HCT116 (cell line): Measurements from ENCODE around the gene LSM10. TPM values are rescaled to one million over a fixed set of nuclear protein-coding genes. Genes with fewer than 3 reads are reported as not detected.

Experiments used
- ATAC-seq: fragments of 200-7000 bp; cut with Tn5 transposase; 2 replicates; pipeline ENCODE4 v1.9.1; 2020; ENCODE audit warnings: mild to moderate bottlenecking, moderate library complexity
- BruUV-seq: library from RNA; stranded (reverse); fragments of 400-500 nt; replicated peaks from 2 replicates; lab custom pipeline; 2021; lab: Mats Ljungman, UMichigan
- CTCF ChIA-PET: fragments of 300-600 bp; sonication (Branson Sonifier 250); formaldehyde crosslinking; loops from one replicate; lab custom pipeline; 2021; ENCODE audit warnings: antibody characterized with exemption; lab: Charles Lee
- POLR2A ChIA-PET: fragments of 300-600, 350-600 bp; sonication (Branson Sonifier 250); formaldehyde crosslinking; loops from one replicate; lab custom pipeline; 2021; ENCODE audit warnings: antibody characterized with exemption; lab: Charles Lee
- RAD21 ChIA-PET, 2 experiments: fragments of 300-600 bp; sonication (Branson Sonifier 250); formaldehyde crosslinking; loops; one replicate each; lab custom pipeline; 2023; ENCODE audit warnings: low total read pairs in 2 of 2; ENCODE audit not compliant: uncharacterized antibody in 2 of 2, unreplicated experiment in 2 of 2, low non-redundant PET in 1 of 2; lab: Charles Lee
- DNase-seq: peaks from one replicate; pipeline ENCODE4 v3.0.0-alpha.2; 2010; ENCODE audit warnings: low read depth, low spot score
- H2AFZ ChIP-seq: fragments of 200-600 bp; shearing (Covaris generic), sonication (generic); 2 replicates; pipeline ENCODE4 v1.6.1; 2017; ENCODE audit warnings: low read depth, mixed run types, mixed read lengths, antibody characterized with exemption, low read length; ENCODE audit not compliant: poor library complexity, severe bottlenecking
- H3K27ac ChIP-seq: 2 replicates; pipeline ENCODE4 v1.5.1; 2012; ENCODE audit warnings: low read depth, low read length
- H3K27me3 ChIP-seq: fragments of 200-600 bp; sonication (generic); 2 replicates; pipeline ENCODE4 v1.6.1; 2016; ENCODE audit warnings: mixed run types, low read length, mixed read lengths; ENCODE audit not compliant: insufficient read depth
- H3K36me3 ChIP-seq, 2 experiments: fragments of 200-500 bp in 1 of 2; fragments of 200-600 bp in 1 of 2; sonication (Bioruptor generic) in 1 of 2; sonication (generic) in 1 of 2; 2 replicates each; pipeline versions ENCODE4 v1.5.1 to v1.6.1; 2014 to 2016; ENCODE audit warnings: low read length in 2 of 2, inconsistent platforms in 1 of 2, mixed read lengths in 1 of 2, mixed run types in 1 of 2; ENCODE audit not compliant: insufficient read depth in 2 of 2, control insufficient read depth in 1 of 2
- H3K4me1 ChIP-seq, 2 experiments: fragments of 200-600 bp in 1 of 2; sonication (generic) in 1 of 2; 2 replicates each; pipeline versions ENCODE4 v1.5.1 to v1.6.1; 2012 to 2017; ENCODE audit warnings: low read length in 2 of 2, inconsistent platforms in 1 of 2, mild to moderate bottlenecking in 1 of 2, mixed read lengths in 1 of 2, mixed run types in 1 of 2, moderate library complexity in 1 of 2; ENCODE audit not compliant: insufficient read depth in 2 of 2, control insufficient read depth in 1 of 2
- H3K4me2 ChIP-seq: fragments of 200-600 bp; sonication (generic); 2 replicates; pipeline ENCODE4 v1.6.1; 2017; ENCODE audit warnings: mixed run types, low read length, mixed read lengths
- H3K4me3 ChIP-seq, 2 experiments: fragments of 200-600 bp in 1 of 2; sonication (generic) in 1 of 2; replicated peaks in 1 of 2; 2 replicates each; pipeline ENCODE4 v1.5.1; 2011 to 2016; ENCODE audit warnings: low read length in 2 of 2, control low read depth in 1 of 2, low read depth in 1 of 2, mild to moderate bottlenecking in 1 of 2, mixed read lengths in 1 of 2, mixed run types in 1 of 2
- H3K79me2 ChIP-seq: fragments of 200-600 bp; sonication (generic); 2 replicates; pipeline ENCODE4 v1.6.1; 2017; ENCODE audit warnings: mild to moderate bottlenecking, mixed run types, low read length, moderate library complexity, mixed read lengths; ENCODE audit not compliant: insufficient read depth
- H3K9ac ChIP-seq: fragments of 200-600 bp; sonication (generic); 2 replicates; pipeline ENCODE4 v1.6.1; 2016; ENCODE audit warnings: low read length, mixed read lengths
- H3K9me2 ChIP-seq: fragments of 200-600 bp; sonication (generic), shearing (Covaris generic); 2 replicates; pipeline ENCODE4 v1.6.1; 2017; ENCODE audit warnings: mixed run types, mild to moderate bottlenecking, moderate library complexity; ENCODE audit not compliant: insufficient read depth
- H3K9me3 ChIP-seq, 2 experiments: fragments of 200-500 bp in 1 of 2; fragments of 200-600 bp in 1 of 2; sonication (Bioruptor generic) in 1 of 2; sonication (generic) in 1 of 2; 2 replicates each; pipeline ENCODE4 v1.6.1; 2014 to 2017; ENCODE audit warnings: low read length in 2 of 2, mixed read lengths in 2 of 2, inconsistent platforms in 1 of 2, low read depth in 1 of 2, mild to moderate bottlenecking in 1 of 2, mixed run types in 1 of 2, moderate library complexity in 1 of 2; ENCODE audit not compliant: control insufficient read depth in 1 of 2, insufficient read depth in 1 of 2
- H4K20me1 ChIP-seq: fragments of 200-600 bp; sonication (generic), shearing (Covaris generic); 2 replicates; pipeline ENCODE4 v1.6.1; 2017; ENCODE audit warnings: mixed run types, mild to moderate bottlenecking, moderate library complexity; ENCODE audit not compliant: insufficient read depth
- CBX3 ChIP-seq: IDR thresholded peaks from 2 replicates; pipeline ENCODE4 v1.6.1; 2012; ENCODE audit warnings: low read depth
- CEBPB ChIP-seq: IDR thresholded peaks from 2 replicates; pipeline ENCODE4 v1.6.1; 2012; ENCODE audit warnings: low read depth
- EGR1 ChIP-seq: IDR thresholded peaks from 2 replicates; pipeline ENCODE4 v1.6.1; 2012; ENCODE audit warnings: low read depth
- EZH2phosphoT487 ChIP-seq: fragments of 200-600 bp; IDR thresholded peaks from 2 replicates; pipeline ENCODE4 v1.6.1; 2018; ENCODE audit warnings: antibody characterized with exemption, borderline replicate concordance
- FOSL1 ChIP-seq: IDR thresholded peaks from 2 replicates; pipeline ENCODE4 v1.6.1; 2012; ENCODE audit warnings: low read depth
- POLR2A ChIP-seq: IDR thresholded peaks from 2 replicates; pipeline ENCODE4 v1.7.0; 2011; ENCODE audit warnings: borderline replicate concordance; ENCODE audit not compliant: insufficient read depth, insufficient read length; ENCODE audit errors: extremely low read depth
- POLR2AphosphoS5 ChIP-seq: IDR thresholded peaks from 2 replicates; pipeline ENCODE4 v1.6.1; 2011; ENCODE audit warnings: mild to moderate bottlenecking, low read depth, low read length, moderate library complexity
- RAD21 ChIP-seq: IDR thresholded peaks from 2 replicates; pipeline ENCODE4 v1.6.1; 2012; ENCODE audit warnings: low read depth, mild to moderate bottlenecking
- SIN3A ChIP-seq: IDR thresholded peaks from 2 replicates; pipeline ENCODE4 v1.6.1; 2012; ENCODE audit warnings: low read depth
- SP1 ChIP-seq: IDR thresholded peaks from 2 replicates; pipeline ENCODE4 v1.6.1; 2012; ENCODE audit warnings: low read depth
- SRF ChIP-seq: IDR thresholded peaks from 2 replicates; pipeline ENCODE4 v1.6.1; 2012; ENCODE audit warnings: low read depth
- ZFX ChIP-seq: fragments of 450-650 bp; IDR thresholded peaks from 2 replicates; pipeline ENCODE4 v1.6.1; 2017
- ZNF274 ChIP-seq: fragments of 200-500 bp; sonication (Bioruptor generic); IDR thresholded peaks from 2 replicates; pipeline ENCODE4 v1.6.1; 2014; ENCODE audit warnings: mild to moderate bottlenecking, low read depth, low read length, inconsistent platforms
- intact Hi-C: fragments of 100-400 bp; cut with micrococcal nuclease; formaldehyde crosslinking; loops from 2 replicates; pipeline ENCODE4 v1.10.0; 2022
- total RNA-seq: library from RNA; stranded (reverse); gene quantifications from one replicate; pipeline ENCODE4 v1.2.1, GENCODE V29; 2021; ENCODE audit not compliant: unreplicated experiment
- TF ChIP-seq, protein P1 (sequence below): IDR thresholded peaks from 2 replicates; pipeline ENCODE4 v1.6.1; 2011; ENCODE audit warnings: mild to moderate bottlenecking, low read length, moderate library complexity; ENCODE audit not compliant: insufficient replicate concordance; ENCODE audit errors: extremely low read depth
- TF ChIP-seq, protein P2 (sequence below), 3 experiments: fragments of 200-600 bp in 1 of 3; sonication (generic) in 1 of 3; IDR thresholded peaks in 2 of 3; conservative IDR thresholded peaks in 1 of 3; 2 replicates each; pipeline ENCODE4 v1.5.1; 2012 to 2017; ENCODE audit warnings: low read depth in 2 of 3, low read length in 2 of 3, antibody characterized with exemption in 1 of 3, borderline replicate concordance in 1 of 3, control low read depth in 1 of 3, mild to moderate bottlenecking in 1 of 3, mixed read lengths in 1 of 3, mixed run types in 1 of 3, moderate library complexity in 1 of 3; ENCODE audit not compliant: insufficient read depth in 1 of 3

LSM10 gene
- total RNA-seq, 1 experiment from 2014 or later = 49.5 TPM

DNA sequence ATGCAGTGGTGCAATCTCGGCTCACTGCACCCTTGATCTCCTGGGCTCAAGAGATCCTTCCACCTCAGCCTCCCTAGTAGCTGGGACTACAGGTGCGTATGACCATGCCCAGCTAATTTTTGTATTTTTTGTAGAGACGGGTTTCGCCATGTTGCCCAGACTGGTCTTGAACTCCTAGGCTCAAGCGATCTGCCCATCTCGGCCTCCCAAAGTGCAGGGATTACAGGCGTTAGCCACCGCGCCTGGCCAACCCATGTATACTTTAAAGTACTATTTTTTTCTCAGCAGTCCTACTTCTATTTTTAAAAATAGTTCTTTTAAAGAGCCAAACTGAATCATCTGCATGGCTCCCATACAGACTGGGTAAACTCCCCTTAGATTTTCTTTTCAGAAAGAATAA, 15.5 kb downstream of the LSM10 start (continued):
- no peak for TF ChIP-seq EZH2phosphoT487
- no peak for TF ChIP-seq FOSL1
- no peak for TF ChIP-seq CEBPB
- TF ChIP-seq ZNF274 = no peak
- TF ChIP-seq ZFX = no peak
- TF ChIP-seq POLR2A = no peak
- TF ChIP-seq POLR2AphosphoS5 = no peak
- TF ChIP-seq SRF = no peak

DNA sequence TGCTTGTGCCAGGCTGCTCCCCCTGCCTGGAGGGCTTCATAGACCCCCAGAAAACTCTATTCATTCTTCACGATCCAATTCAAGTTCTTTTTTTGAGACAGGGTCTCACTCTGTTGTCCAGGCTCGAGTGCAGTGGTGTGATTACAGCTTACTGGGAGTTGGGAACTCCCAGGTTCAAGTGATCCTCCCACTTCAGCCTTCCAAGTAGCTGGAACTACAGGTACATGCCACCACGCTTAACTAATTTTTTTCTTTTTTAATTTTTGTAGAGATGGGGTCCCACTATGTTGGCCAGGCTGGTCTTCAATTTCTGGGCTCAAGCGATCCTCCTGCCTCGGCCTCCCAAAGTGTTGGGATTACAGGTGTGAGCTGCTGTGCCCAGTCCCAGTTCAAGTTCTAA, 16.3 kb downstream of the LSM10 start:
- H3K9me2 ChIP-seq = no peaks in the 10 kb centered on the region
- POLR2A ChIA-PET = interaction anchor here (3.1 kb wide), 1 partner anchor 19 kb away, joined by 14 read pairs; no protein-coding TSS in a partner anchor
- no peak overlapping the region for H3K4me2 ChIP-seq
- RAD21 ChIA-PET = no interaction called here
- TF ChIP-seq, protein P1, sequence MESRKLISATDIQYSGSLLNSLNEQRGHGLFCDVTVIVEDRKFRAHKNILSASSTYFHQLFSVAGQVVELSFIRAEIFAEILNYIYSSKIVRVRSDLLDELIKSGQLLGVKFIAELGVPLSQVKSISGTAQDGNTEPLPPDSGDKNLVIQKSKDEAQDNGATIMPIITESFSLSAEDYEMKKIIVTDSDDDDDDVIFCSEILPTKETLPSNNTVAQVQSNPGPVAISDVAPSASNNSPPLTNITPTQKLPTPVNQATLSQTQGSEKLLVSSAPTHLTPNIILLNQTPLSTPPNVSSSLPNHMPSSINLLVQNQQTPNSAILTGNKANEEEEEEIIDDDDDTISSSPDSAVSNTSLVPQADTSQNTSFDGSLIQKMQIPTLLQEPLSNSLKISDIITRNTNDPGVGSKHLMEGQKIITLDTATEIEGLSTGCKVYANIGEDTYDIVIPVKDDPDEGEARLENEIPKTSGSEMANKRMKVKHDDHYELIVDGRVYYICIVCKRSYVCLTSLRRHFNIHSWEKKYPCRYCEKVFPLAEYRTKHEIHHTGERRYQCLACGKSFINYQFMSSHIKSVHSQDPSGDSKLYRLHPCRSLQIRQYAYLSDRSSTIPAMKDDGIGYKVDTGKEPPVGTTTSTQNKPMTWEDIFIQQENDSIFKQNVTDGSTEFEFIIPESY = no peak
- no peak for TF ChIP-seq RAD21
- no peak for TF ChIP-seq CBX3
- no peak for TF ChIP-seq EZH2phosphoT487
- no peak for TF ChIP-seq SP1
- no peak for TF ChIP-seq ZFX
- no peak for TF ChIP-seq EGR1
- no peak for TF ChIP-seq SIN3A
- TF ChIP-seq, protein P2, sequence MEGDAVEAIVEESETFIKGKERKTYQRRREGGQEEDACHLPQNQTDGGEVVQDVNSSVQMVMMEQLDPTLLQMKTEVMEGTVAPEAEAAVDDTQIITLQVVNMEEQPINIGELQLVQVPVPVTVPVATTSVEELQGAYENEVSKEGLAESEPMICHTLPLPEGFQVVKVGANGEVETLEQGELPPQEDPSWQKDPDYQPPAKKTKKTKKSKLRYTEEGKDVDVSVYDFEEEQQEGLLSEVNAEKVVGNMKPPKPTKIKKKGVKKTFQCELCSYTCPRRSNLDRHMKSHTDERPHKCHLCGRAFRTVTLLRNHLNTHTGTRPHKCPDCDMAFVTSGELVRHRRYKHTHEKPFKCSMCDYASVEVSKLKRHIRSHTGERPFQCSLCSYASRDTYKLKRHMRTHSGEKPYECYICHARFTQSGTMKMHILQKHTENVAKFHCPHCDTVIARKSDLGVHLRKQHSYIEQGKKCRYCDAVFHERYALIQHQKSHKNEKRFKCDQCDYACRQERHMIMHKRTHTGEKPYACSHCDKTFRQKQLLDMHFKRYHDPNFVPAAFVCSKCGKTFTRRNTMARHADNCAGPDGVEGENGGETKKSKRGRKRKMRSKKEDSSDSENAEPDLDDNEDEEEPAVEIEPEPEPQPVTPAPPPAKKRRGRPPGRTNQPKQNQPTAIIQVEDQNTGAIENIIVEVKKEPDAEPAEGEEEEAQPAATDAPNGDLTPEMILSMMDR (IDR thresholded peaks at IDR 0.05 in 2 of 3, conservative IDR thresholded peaks at IDR 0.05 in 1 of 3; ENCODE audit: borderline replicate concordance in 1 of 3, insufficient read depth in 1 of 3, low read depth in 2 of 3, low read length in 2 of 3) = no peak
- BruUV-seq = no TSS peak
- intact Hi-C loops = loop anchor here (10.0 kb wide), 1 partner anchor 227 kb away; the partner anchor contains the start of gene MAP7D1
- CTCF ChIA-PET = no interaction called here
- DNase-seq (no peak), ATAC-seq (no peak)
- no peak overlapping the region for H3K4me3 ChIP-seq
- peaks cover 2 to 5% of the 10 kb centered on the region in 2 experiments; a peak in 1 of 4 replicates for H3K36me3 ChIP-seq
- H3K9ac ChIP-seq = no peak overlapping the region
- H3K27ac ChIP-seq = no peak overlapping the region
- H4K20me1 ChIP-seq = no peaks in the 10 kb centered on the region
- H3K27me3 ChIP-seq = no peaks in the 10 kb centered on the region
- H2AFZ ChIP-seq = no peak overlapping the region
- no peaks in the 10 kb centered on the region for H3K9me3 ChIP-seq
- H3K4me1 ChIP-seq = peaks cover 6 to 24% of the 10 kb centered on the region in 2 experiments; a peak in 3 of 4 replicates
- H3K79me2 ChIP-seq = peaks cover 88% of the 10 kb centered on the region
